GM18498 (cell line): ENCODE results near the gene PCDHGC3.

ENCODE experiments used
- ATAC-seq: cut with Tn5 transposase; IDR thresholded peaks from one replicate; pipeline ENCODE4 v1.9.1; 2021; ENCODE audit warnings: mild to moderate bottlenecking, moderate library complexity; ENCODE audit not compliant: unreplicated experiment

Gene PCDHGC3

DNA sequence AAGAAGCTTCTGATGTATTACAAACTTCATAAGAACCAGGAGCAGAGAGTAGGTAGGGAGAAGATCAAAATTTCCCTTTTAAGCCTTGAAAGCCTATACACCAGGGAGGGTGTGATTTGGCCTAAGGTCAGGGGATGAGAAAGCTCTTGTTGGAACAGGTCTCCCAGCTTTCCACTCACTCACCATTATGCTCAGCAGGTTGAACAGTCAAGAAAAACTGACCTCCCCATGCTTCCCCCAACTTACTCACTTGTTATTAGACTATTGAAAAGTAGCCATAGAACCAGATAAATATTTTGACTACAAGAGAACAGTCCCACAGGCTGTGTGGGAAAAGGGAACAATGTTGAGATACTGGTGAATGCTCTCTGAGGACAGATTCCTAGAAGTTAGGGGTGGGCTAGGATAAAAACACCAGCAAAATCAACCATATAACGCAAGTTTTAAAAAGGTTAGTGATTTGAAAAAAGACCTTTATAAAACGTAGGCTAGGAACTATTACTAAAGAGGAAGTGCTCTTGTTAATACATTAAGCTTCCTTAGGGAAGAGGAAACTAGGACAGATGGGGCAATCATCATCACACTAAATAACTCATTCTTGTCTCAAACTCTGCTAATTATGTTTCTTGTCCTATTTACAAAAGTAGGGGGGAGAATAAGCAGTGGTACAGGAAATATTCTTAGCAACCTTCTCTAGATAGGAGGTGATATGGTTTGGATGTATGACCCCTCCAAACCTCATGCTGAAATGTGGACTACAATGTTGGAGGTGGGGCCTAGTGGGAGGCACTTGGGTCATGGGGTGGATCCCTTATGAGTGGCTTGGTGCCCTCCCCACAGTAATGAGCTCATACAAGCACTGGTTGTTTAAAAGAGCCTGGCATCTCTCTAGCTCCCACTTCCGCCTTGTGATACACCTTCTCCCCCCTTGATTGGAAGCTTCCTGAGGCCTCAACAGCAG, 44.1 kb downstream of the PCDHGC3 start:
- no peak for ATAC-seq

DNA sequence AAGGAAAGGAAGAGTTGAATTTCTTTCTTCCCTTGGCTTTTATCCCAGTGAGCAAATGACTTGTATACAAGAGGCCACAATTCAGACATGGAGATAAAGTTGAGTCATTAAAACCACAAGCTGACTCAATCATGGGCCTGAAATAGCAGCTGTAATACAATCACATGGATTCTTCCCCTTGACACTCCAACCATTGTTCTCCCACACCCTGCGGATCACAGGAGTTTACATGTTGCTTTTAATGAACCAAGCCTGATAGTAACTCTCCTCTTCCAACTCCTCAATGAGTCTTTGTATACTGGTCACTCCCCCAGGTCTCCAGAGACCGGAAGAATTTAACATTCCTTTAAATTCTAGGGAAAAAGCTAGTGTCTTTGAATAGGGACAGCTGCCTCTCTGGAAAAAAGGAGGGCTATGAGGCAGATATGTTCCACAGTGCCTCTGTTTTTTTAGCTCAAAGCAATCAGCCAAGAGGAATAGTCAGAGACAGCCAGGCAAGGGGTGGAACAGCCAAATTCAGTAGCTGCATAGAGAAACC, 45.5 kb downstream of the PCDHGC3 start:
- ATAC-seq = no peak

GRCh38 chr5:141522301-141522700, 46.5 kb downstream of the PCDHGC3 start:
- ATAC-seq = no peak

DNA sequence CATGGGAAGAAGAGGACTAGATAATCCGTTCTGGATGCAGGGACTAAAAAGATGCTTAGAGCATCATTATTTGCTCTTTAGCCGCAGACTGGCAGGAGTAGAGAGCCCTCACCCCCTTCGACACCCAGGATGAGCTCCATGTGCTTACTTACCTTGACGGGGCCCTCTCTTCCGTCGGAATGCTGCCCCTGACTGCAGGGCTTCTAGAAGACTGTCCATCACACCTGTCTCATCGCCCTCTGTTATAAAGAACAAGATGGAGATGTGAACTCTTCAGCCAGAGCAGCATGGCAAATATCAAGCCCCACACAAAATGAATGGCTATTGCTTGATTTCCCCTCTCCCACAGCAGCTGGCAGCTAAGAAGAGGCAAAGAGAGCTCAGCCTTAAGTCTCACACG, 48.2 kb downstream of the PCDHGC3 start:
- no peak for ATAC-seq

- ATAC-seq = peak; percentile 73
Measured at GRCh38 chr5:141524604-141525597, 49.1 kb downstream of the PCDHGC3 start.

- ATAC-seq = no peak
Measured at GRCh38 chr5:141525653-141526052, 49.9 kb downstream of the PCDHGC3 start.

DNA sequence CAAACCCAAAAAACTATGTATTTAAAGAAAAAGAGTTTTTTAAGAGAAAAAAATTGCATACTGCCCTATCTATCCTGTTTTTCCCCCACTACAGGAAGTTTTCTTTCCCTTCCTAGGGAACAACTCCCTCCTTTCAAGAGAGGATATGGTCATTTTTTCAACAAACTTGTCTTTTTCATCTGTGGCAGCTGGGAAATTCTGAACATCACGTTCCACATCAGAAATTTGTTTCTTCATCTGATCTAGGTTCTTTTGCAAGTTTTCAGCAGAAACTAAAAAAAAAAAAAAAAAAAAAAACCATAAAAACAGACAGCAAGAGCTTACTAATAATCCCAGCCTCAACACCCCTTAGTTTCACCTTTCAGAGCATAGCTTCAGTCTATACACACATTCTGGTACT, 51.7 kb downstream of the PCDHGC3 start:
- no peak for ATAC-seq
